OCI-LY3 (cell line): ENCODE measurements around the gene PMFBP1.

Experiments
- H2AFZ ChIP-seq: fragments of 200-600, 300-600 bp; shearing (Covaris generic); 2 replicates; pipeline ENCODE4 v1.6.0; 2014; ENCODE audit warnings: antibody characterized with exemption, low read depth, low read length
- H3K27ac ChIP-seq: fragments of 200-600, 300-600 bp; sonication (generic); 2 replicates; pipeline ENCODE4 v1.5.1; 2014; ENCODE audit warnings: mild to moderate bottlenecking, low read length, moderate library complexity, mixed read lengths
- H3K27me3 ChIP-seq: fragments of 200-600, 300-600 bp; sonication (generic); 2 replicates; pipeline ENCODE4 v1.6.1; 2014; ENCODE audit warnings: low read depth, low read length, mixed read lengths
- H3K36me3 ChIP-seq: fragments of 200-600, 300-600 bp; sonication (generic); replicated peaks from 2 replicates; pipeline ENCODE3; 2014; ENCODE audit warnings: low read depth, low read length, mixed read lengths
- H3K4me1 ChIP-seq: fragments of 300-600, 200-600 bp; sonication (generic); 2 replicates; pipeline ENCODE4 v1.6.1; 2014; ENCODE audit warnings: low read length, mixed read lengths
- H3K4me2 ChIP-seq: fragments of 200-600, 300-600 bp; sonication (generic); 2 replicates; pipeline ENCODE4 v1.6.1; 2014; ENCODE audit warnings: low read length, mixed read lengths
- H3K4me3 ChIP-seq: fragments of 300-600, 200-600 bp; sonication (generic); 2 replicates; pipeline ENCODE4 v1.5.1; 2014; ENCODE audit warnings: antibody characterized with exemption, mild to moderate bottlenecking, low read length, moderate library complexity
- H3K79me2 ChIP-seq: fragments of 300-600, 200-600 bp; shearing (Covaris generic); 2 replicates; pipeline ENCODE4 v1.6.1; 2014; ENCODE audit warnings: mild to moderate bottlenecking, low read length, mixed read lengths
- H3K9ac ChIP-seq: fragments of 300-600, 200-600 bp; shearing (Covaris generic); 2 replicates; pipeline ENCODE4 v1.6.0; 2014; ENCODE audit warnings: mild to moderate bottlenecking, low read length, moderate library complexity
- H3K9me3 ChIP-seq: fragments of 200-600, 300-600 bp; shearing (Covaris generic); 2 replicates; pipeline ENCODE4 v1.6.1; 2014; ENCODE audit warnings: low read length, mixed read lengths; ENCODE audit not compliant: insufficient read depth
- H4K20me1 ChIP-seq: fragments of 200-600, 300-600 bp; sonication (generic); 2 replicates; pipeline ENCODE4 v1.6.1; 2016; ENCODE audit warnings: low read length, mixed read lengths; ENCODE audit not compliant: insufficient read depth
- CTCF ChIP-seq: fragments of 200-600, 300-600 bp; sonication (generic); IDR thresholded peaks from 2 replicates; pipeline ENCODE4 v1.5.1; 2014; ENCODE audit warnings: antibody characterized with exemption, low read length, low read depth
- EZH2phosphoT487 ChIP-seq: fragments of 200-600 bp; shearing (Covaris generic); IDR thresholded peaks from 2 replicates; pipeline ENCODE4 v1.6.1; 2018; ENCODE audit warnings: antibody characterized with exemption, mixed run types, low read depth

PMFBP1 gene

GRCh38 chr16:72172105-72173034 lies at the start of gene PMFBP1:
TSS of gene PMFBP1 (minus strand) at chr16:72172155. CDS start at chr16:72171208, 947 bp downstream.
- Histone ChIP-seq H4K20me1 (no peaks in the 10 kb centered on the region), H3K27ac (peak within 1 kb of the TSS; percentile 68), H3K79me2 (no peaks in the 10 kb centered on the region), H3K9ac (no peak within 1 kb of the TSS), H3K4me1 (peaks cover 33% of the 10 kb centered on the region), H2AFZ (0 out of 2 replicates have a peak within 1 kb of the TSS, but pooled peaks have one; percentile 1), H3K4me3 (peak within 1 kb of the TSS; percentile 22), H3K36me3 (peaks cover 52% of the 10 kb centered on the region), H3K27me3 (no peaks in the 10 kb centered on the region), H3K9me3 (peaks cover 34% of the 10 kb centered on the region; the same call in 1 of the 2 replicates), H3K4me2 (peak within 1 kb of the TSS; percentile 50)
- TF ChIP-seq CTCF (no peak), EZH2phosphoT487 (no peak)

- Histone ChIP-seq H3K36me3 (no peaks in the 10 kb centered on the region), H4K20me1 (no peaks in the 10 kb centered on the region), H3K9me3 (no peaks in the 10 kb centered on the region), H3K79me2 (no peaks in the 10 kb centered on the region), H2AFZ (no peak overlapping the region), H3K4me3 (no peak overlapping the region), H3K4me2 (no peak overlapping the region), H3K27me3 (no peaks in the 10 kb centered on the region), H3K4me1 (no peaks in the 10 kb centered on the region), H3K27ac (no peak overlapping the region), H3K9ac (no peak overlapping the region)
- TF ChIP-seq CTCF (no peak), EZH2phosphoT487 (no peak)
Observed at GRCh38 chr16:72221630-72222024, 49.7 kb upstream of the PMFBP1 start.

GRCh38 chr16:72220875-72221629 lies 49.1 kb upstream of the PMFBP1 start:
- Histone ChIP-seq H3K4me1 (no peaks in the 10 kb centered on the region), H3K9ac (no peak overlapping the region), H3K4me3 (no peak overlapping the region), H2AFZ (no peak overlapping the region), H4K20me1 (no peaks in the 10 kb centered on the region), H3K4me2 (no peak overlapping the region), H3K9me3 (no peaks in the 10 kb centered on the region), H3K27ac (no peak overlapping the region), H3K36me3 (no peaks in the 10 kb centered on the region), H3K27me3 (no peaks in the 10 kb centered on the region), H3K79me2 (no peaks in the 10 kb centered on the region)
- no peak for TF ChIP-seq CTCF
- no peak for TF ChIP-seq EZH2phosphoT487

GRCh38 chr16:72219282-72219681 lies 47.3 kb upstream of the PMFBP1 start:
- Histone ChIP-seq H4K20me1 (no peaks in the 10 kb centered on the region), H3K27ac (no peak overlapping the region), H3K9me3 (peaks cover 4% of the 10 kb centered on the region; the same call in 1 of the 2 replicates), H3K36me3 (no peaks in the 10 kb centered on the region), H3K9ac (no peak overlapping the region), H3K4me3 (no peak overlapping the region), H3K4me1 (no peaks in the 10 kb centered on the region), H3K27me3 (no peaks in the 10 kb centered on the region), H3K4me2 (no peak overlapping the region), H3K79me2 (no peaks in the 10 kb centered on the region), H2AFZ (no peak overlapping the region)
- TF ChIP-seq EZH2phosphoT487: no peak
- no peak for TF ChIP-seq CTCF
